ENCODE results near the gene STARD3.
A peak's percentile ranks its signal among the peaks of the same experiment; 100 is the strongest.
"Not testable (repeated sequence)": the region's sequence is repeated elsewhere in the genome, so short reads cannot be mapped to it uniquely, and the experiment has no call there.

STARD3 gene

GRCh38 chr17:39636927-39637736, at the start of gene STARD3:
TSS of gene STARD3 (plus strand) at chr17:39637144. CDS start at chr17:39653532, 16,388 bp downstream.
- DNase-seq, result peak; percentile 86 to 93

DNA sequence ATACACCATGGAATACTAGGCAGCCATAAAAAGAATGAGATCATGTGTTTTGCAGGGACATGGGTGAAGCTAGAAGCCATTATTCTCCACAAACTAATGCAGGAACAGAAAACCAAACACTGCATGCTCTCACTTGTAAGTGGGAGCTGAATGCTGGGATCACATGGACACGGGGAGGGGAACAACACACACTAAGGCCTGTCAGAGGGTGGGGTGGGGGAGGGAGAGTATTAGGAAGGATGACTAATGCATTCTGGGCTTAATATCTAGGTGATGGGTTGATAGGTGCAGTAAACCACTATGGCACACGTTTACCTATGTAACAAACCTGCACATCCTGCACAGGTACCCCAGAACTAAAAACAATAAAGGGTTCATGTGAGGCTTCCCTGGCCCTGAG, 46.8 kb upstream of the STARD3 start:
- DNase-seq, result not testable (repeated sequence)

- DNase-seq, result no peak
Measured at GRCh38 chr17:39591958-39592954, 44.7 kb upstream of the STARD3 start.

DNA sequence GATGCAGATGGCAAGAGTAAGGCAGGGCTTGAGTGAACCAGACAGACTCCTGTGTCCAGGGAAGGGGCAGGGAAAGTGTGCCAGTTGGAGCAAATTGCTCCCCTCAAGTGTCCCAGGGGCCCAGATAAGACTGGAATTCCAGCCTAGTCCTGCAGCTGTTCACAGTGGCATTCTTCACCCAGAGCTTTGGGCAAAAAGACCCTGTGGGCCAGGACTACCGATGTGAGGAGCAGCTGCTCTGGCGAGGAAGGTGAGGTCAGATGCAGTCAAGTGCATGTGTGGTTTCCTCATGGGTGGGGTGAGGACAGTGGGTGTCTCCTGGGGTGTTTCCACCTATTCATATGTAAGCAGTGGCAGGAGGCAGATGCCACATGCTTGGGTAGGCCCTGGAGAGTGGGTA, 43.6 kb upstream of the STARD3 start:
- no peak for DNase-seq

DNA sequence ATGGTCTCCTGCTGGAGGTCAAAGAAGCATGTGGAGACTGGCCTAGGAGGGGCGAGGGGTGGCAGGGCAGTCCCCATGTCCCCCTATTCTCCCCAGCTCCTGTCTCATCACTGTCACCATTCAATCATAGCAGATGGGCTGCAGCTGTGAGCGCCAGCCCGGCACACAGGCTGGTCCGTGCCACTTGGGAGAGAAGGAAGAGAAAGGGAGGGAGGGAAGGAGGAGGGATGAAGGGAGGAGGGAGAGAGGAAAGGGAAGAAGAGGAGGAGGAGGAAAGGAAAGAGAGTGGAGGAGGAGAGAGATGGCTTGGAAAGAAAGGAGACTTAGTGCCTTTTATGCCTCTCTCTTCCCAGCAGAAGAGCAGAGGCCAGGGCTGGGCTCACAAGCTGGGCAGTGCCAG, 41.6 kb upstream of the STARD3 start:
- no peak for DNase-seq

DNA sequence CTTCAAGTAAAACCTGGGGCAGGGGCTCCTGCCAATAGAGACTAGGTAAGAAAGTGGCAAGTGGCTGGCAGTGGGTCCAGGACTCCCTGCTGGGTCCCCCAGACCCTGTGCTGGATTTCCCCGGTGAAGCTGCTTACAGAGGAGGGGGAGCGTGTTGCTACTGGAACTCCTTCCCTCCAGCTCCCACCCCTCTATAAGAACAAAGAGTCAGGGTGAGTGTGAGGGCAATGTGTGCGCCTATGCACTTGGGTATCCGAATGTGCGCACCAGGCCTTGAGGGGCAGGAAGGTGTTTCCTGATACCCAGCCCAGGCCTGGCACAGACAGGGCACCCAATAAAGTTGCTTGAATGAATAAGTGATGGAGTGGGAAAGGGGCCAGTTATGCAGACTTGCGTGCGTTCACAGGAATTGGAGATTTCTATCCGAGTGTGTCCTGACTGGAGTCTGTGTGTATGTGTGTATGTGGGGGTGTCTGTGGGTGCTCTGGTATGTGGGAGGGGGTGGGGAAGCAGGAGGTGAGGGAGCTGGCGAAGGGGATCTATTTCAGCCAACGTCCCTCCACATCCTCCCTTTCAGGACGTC, 40.9 kb upstream of the STARD3 start:
- DNase-seq, result no peak

DNA sequence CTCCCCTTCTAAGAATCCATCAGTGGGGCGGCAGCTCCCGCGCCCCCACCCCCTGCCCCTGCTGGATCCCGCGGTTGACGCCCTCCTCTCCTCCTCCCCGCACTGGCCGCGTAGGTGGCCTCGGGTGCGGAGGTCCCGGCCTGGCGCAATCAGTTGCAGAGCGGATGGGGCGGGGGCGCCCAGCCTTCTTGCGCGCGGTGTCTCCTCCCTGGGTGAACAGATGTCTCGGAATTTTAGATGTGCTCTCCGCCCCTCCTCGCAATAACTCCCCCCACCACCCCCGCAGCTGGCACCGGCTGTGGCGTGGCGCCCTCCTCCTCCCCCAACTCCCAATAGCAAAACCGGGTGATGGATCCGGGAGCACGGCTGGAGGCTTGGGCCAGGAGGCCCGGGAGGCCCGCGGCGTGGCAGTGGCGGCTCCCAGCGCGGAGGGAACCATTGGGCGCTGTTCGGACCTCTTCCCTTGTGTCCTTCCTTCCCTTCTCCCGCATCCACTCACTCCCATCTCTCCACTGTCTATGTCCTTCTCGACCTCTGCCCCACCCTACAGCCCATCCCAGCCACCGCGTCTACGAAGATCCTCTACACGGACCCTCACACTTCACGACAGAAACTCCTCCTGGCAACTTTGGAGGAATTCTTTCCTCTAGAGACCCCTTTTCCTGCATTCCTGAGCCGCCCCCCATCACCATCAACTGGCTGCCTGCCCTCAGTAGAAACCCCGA, 40.2 kb upstream of the STARD3 start:
- DNase-seq, result no peak

DNA sequence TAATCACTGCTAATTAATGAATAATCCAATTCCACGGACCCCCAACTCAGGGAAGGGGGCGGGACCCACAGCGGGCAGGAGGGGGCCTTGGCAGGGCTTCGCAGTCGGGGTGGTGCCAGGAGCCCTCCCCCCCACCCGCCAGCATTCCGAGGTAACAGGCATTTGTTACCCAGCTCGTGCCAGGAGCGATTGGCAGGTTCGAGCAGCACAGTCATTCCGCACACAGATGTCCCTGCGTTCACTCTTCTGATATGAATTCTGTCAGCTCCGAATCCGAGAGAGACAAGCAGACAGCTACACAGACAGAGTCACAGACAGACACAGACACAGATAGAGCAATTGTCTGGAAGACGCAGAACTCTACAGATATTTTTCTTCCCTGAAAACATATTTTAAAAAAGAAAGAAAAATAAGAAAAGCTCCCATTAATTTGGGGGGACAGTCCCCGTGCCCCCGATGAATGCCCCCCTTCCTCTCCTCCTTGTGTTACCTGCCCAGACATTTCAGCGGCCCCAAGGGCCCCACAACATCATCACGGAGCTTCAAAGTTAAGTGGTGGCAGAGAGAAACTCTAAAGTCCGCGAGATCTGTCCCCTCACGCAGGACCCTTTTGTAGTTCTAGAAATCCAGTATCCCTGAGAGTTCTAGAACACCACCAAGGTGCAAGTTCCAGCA, 39.4 kb upstream of the STARD3 start:
- DNase-seq, result no peak

DNA sequence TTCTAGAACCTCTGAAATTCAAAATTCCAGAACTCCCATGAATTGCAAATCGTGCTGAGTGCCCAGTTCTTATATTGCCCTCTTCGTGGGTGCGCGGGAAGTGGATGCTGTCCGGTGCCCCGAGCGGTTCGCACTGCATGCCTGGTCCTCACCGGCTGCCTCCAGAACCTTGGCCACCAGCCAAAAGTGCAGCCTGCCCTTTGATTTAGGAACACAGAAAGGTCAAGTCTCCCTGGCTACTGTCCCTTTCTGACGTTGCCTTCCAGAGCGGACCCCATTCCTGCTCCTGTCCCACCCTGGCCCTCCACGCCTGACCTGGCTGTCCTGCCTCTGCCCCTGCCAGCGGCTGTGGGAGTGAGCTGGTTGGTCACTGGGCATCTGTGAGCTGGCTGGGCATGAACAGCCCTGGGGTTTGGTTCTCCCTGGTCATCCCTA, 38.9 kb upstream of the STARD3 start:
- no peak for DNase-seq

- DNase-seq, result no peak
Measured at GRCh38 chr17:39598630-39599003, 38.3 kb upstream of the STARD3 start.

DNA sequence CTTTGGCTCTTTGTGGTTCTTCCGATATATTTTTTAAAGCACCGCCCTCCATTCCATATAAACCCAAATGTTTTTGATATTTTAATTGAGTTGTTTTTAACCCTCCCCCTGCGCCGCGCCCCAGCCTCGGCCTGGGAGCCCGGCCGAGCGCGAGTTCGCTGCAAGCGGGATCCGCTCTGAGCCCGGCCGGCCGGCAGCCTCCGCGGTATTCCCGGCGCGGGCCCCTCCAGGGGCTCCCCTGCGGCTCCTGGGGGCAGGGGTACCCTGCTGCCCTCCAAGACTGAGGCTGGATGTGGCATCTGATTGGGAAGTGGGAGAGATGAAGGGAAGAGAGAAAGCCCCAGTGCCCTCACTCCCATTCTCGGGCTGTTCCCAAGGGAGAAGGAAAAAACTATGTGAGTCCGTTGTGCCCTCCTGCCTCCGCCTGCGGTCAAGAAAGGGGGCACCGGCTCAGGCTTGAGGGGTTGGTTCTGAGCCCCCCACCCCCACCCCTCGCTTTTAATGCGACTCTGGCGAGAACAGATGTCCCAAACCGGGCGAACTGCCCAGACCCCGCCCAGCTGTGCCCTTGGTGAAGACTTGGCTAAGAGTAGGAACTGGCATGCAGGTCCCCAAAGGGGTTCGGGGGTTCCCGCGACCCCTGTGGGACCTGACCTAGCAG, 37.8 kb upstream of the STARD3 start:
- no peak for DNase-seq

GRCh38 chr17:39599665-39600231, 37.2 kb upstream of the STARD3 start:
- no peak for DNase-seq

DNA sequence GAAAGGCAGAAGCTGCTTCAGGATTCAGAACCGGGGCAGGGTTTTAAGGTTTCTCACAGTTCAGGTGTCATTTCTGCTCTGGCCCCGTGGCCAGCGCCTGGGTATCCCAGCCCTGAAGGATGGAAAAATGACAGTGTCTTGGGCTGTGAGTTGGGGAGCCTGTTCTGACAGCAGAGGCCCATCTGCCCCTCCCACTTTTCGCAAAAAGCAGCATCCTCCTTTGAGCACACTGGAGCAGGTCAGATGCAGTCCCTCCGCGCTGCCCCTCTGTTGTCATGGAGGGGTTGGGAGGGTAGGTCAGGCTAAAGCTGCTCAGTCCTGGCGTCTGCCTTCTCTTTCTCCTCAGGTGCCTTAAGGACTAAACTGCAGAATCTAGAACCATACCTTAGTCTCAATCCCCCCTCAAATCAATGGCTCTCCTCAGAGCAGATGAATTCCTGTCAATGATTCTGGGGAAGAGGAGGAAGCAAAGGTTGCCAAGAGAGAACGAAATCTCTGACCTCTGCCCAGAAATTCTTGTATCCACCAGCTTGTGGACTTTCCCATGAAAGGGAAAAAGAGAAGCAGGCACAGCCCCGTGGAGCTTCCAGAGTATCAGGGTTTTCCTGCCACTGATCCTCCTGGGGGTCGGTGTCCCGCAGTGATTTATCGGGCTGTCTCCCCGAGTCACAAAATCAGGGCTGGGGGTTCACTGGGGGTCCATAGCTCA, 36.5 kb upstream of the STARD3 start:
- no peak for DNase-seq

DNA sequence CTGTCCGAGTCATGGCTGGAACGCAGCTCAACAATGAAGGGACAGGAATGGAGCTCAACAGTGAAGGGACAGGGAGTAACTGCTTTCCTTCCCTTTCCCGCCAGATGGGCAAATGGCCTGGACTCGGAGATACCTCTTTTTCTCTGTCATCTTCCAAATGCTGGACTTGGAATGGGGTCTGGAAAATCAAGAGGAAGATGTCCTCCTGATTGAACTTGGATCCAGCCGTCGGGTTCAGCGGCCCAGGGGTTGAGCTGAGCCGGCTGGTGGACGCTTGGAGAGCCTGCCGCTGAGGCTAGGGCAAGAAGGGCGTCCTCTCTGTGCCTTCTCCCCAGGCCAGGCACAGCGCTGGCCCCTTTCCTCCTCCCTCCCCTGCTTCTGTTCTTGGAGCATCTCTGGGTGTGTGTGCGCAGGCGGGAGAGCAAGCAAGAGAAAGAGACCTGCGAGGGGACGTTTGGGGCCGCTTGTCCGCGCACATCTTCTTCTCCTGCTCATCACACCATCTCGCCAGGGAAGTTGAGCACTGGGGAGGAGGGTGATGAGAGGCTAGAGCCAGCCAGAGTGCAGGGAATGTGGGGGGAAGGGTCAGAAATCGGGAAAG, 35.8 kb upstream of the STARD3 start:
- DNase-seq, result no peak

GRCh38 chr17:39601758-39602532, 35.0 kb upstream of the STARD3 start:
- no peak for DNase-seq

GRCh38 chr17:39602533-39603303, 34.2 kb upstream of the STARD3 start:
- DNase-seq, result no peak

DNA sequence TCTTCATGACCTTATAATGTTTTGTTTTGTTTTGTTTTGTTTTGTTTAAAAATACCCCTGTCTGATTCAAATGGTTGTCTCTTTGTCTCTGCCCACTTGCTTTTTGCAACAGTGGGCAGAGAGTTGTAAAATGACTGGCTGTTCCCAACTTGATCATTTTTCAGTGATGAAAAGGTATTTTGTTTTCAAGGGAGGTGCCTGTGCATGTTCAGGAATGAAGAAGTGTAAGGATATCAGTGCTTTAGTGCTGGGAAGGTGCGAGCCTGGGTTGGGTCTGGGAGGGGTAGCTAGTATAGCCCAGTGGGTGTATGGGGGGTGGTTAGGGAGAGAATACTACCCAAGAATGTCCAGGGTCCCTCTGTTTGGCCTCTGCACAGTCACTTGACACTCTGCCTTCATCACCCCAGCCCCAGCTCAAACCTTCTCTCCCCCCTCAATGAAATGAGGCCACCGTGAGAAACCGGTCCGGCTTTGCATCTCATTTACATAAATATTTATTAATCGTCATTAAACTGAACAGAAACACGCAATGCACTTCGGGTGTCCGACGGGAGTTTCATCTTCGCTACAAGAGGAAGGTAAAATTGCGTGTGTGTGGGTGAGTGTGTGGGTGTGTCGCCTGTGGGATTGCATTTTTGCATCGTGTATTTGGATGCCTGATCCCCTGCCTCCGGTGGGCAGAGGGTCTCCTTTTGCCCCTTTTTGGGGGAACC, 33.5 kb upstream of the STARD3 start:
- peak in 1 of 2 experiments; percentile 9 for DNase-seq

Data from stimulated activated CD4-positive, alpha-beta T cell treated with anti-CD3 and anti-CD28 coated beads, Interleukin-4, amount 100 ng/mL, for 4 hours (primary cell).